Stimulated activated CD4-positive, alpha-beta T cell treated with anti-CD3 and anti-CD28 coated beads, TNF-alpha, amount 100 ng/mL, for 48 hours (primary cell): ENCODE data around the gene SLC35E2B.
A peak's percentile ranks its signal among the peaks of the same experiment; 100 is the strongest.
"Not testable (repeated sequence)": the region's sequence is repeated elsewhere in the genome, so short reads cannot be mapped to it uniquely, and the experiment has no call there.

Experiments used
- DNase-seq, 3 donors: peaks; one replicate each; pipeline ENCODE4 v3.0.0-alpha.2; 2020; ENCODE audit warnings: low read depth in 3 of 3

Gene SLC35E2B

DNA sequence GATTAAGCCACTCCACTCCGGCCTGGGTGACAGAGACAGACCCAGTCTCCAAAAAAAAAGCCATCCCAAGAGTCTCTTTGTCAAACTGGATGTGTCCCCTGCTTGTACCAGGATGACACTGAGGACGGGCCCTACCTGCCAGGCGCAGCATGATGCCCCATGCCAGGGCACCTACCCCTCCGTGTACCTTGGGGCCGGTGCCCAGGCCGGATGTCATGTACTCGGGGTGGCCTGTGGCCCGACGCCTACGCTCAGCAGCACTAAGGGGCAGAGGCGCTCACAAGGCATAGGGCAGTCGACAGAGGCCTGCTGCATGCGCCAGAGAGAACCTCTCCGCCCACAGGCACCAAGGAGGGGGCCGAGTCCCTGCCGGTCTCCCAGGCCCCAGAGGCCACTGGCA is 53.2 kb downstream of the SLC35E2B start:
- not testable (repeated sequence) for DNase-seq

GRCh38 chr1:1638528-1638927 is 54.1 kb downstream of the SLC35E2B start:
- not testable (repeated sequence) for DNase-seq

DNA sequence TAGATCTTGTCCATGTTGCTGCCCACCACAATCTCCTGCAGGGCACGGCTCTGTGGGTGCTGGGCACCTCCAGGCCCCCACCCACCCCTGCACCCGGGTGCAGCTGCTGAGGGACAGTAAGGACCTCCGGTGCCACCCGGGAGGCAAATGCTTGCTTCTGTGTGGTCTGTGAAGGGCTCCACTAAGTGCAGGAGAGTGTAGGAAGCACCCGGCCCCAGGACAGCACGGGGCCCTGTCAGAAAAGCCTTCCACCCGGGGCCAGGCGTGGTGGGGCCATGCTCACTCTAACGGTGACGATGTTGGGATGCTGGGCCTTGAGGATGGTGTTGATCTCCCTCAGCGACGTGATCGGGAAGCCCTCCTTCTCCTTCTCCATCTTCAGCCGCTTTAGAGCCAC is 55.1 kb downstream of the SLC35E2B start:
- not testable (repeated sequence) for DNase-seq

DNA sequence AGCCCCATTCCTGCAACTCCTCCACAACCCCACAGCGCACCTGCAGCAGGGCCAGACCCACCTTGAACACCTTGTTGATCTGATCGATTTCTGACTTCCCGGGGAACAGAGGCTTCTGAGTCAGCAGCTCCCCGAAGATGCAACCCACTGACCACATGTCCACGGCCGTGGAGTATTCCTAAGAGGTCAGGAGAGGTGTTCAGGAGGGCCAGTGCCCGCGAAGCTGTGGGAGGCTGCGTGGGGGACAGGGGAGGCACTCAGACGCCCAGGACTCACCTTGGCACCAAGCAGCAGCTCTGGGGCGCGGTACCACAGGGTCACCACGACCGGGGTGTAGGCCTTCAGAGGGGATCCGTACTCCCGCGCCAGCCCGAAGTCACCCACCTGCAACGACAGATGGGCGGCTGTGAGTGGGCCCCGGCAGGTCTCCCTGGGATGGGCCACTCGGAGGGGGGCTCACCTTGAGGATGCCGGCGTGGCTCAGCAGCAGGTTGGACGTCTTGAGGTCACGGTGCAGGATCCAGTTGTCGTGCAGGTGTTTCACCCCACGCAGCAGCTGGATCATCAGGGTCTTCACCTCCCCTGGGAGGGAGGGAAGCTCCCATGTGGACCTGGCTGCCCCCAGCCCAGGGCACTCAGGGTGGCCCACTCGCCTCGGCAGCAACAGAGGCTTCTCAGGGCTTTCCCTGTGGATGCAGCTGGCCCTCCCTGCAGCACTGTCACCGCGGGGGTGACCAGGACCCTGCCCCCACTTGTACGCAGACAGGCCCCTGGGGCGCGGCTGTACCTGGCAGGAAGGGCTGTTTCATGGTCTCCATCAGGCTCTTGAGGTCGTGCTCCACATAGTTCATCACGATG is 55.7 kb downstream of the SLC35E2B start:
- not testable (repeated sequence) for DNase-seq

GRCh38 chr1:1634613-1635012 is 58.0 kb downstream of the SLC35E2B start:
- DNase-seq: not testable (repeated sequence)

- not testable (repeated sequence) for DNase-seq
Observed at GRCh38 chr1:1633409-1633808, 59.2 kb downstream of the SLC35E2B start.

- no peak for DNase-seq
Observed at GRCh38 chr1:1631782-1632420, 60.7 kb downstream of the SLC35E2B start, which contains the start of gene MMP23B. TSS of gene MMP23B (plus strand) at chr1:1632173. CDS start at chr1:1632219, 46 bp downstream.

DNA sequence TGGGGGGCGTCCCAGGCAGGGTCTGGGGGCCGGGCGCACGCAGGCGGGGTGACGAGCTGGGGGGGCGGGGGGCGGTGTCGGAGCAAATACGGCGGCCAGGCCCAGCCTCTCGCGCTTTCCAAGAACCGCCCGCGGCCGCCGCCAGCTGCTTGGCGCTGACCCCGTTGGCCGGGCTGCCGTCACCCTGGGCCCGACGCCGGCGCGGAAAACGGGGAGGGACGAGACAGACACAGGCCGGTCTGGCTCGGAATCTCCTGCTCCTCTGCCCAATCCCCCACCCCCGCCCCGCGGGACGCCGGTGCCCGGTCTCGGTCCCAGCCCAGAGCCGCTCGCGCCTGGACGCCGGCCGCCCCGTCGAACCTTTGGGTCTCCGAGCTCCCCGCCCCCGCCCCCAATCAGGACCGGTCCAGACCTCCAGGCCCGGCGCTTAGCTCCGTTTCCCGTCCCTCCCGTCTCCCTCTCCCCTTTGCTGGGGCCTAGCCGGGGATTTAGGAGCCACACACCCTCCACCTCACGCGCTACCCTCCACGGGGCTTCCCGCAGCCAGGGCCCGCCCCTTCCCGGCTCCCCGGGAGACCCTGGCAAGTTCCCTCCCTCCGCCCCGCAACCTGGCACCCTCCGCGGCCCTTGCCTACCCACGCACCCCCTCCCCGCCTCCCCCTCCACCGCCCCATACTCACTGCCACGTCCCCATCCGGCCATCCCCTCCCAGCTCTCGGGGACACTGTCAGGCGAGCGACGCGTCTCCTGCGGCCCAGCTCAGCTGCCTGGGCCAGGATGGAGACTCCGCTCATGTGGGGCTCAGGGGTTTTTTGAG is 61.4 kb downstream of the SLC35E2B start:
- DNase-seq: no peak

DNA sequence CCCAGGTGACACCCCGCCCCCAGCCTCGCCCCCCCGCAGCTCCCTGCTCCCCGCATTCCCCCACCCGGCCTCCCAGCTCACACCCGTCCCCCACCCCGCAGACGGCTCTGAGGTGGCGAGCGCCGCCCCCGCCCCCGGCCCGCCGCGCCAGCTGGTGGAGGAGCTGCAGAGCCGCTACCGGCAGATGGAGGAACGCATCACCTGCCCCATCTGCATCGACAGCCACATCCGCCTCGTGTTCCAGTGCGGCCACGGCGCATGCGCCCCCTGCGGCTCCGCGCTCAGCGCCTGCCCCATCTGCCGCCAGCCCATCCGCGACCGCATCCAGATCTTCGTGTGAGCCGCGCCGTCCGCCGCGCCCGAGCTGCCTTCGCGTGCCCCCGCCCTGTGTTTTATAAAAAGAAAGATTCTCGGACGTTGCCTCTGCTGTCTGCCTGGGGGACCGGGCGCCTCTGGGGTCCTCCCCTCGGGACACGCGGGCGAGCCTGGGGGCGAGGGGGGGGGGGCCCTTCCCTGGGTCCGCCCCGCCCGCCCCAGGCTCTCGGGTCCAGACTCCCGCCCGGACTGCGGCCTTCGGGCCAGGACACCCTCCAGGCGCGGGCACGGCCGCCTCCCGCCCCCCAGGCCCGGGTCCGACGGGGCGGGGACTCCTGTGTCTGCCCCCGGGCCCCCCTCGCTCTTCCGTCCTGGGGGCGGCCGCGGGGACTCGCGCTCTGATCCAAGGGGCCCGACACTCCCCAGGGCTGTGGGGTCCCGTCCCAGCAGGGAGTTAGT is 62.2 kb downstream of the SLC35E2B start:
- peak; percentile 81 to 89 (median 84) for DNase-seq

- peak in 2 of 3 donors; percentile 31 to 45 for DNase-seq
Observed at GRCh38 chr1:1629430-1630190, 63.0 kb downstream of the SLC35E2B start.

GRCh38 chr1:1628754-1629429 is 63.7 kb downstream of the SLC35E2B start:
- DNase-seq: peak in 1 of 3 donors; percentile 32

- DNase-seq: no peak
Observed at GRCh38 chr1:1627829-1628753, 64.5 kb downstream of the SLC35E2B start.

GRCh38 chr1:1627261-1627828 is 65.2 kb downstream of the SLC35E2B start:
- no peak for DNase-seq

GRCh38 chr1:1626207-1627141 is 66.1 kb downstream of the SLC35E2B start:
- DNase-seq: no peak

- no peak for DNase-seq
Observed at GRCh38 chr1:1625824-1626206, 66.8 kb downstream of the SLC35E2B start.

- DNase-seq: no peak
Observed at GRCh38 chr1:1625404-1625775, 67.2 kb downstream of the SLC35E2B start.
